Suppressor macrophage (primary cell): ENCODE results near the gene COL4A3.
A peak's percentile ranks its signal among the peaks of the same experiment; 100 is the strongest.

Source experiments
- DNase-seq, 4 experiments: peaks; one replicate each; pipeline ENCODE4 v3.0.0-alpha.2; 2020 to 2022

The COL4A3 gene

DNA sequence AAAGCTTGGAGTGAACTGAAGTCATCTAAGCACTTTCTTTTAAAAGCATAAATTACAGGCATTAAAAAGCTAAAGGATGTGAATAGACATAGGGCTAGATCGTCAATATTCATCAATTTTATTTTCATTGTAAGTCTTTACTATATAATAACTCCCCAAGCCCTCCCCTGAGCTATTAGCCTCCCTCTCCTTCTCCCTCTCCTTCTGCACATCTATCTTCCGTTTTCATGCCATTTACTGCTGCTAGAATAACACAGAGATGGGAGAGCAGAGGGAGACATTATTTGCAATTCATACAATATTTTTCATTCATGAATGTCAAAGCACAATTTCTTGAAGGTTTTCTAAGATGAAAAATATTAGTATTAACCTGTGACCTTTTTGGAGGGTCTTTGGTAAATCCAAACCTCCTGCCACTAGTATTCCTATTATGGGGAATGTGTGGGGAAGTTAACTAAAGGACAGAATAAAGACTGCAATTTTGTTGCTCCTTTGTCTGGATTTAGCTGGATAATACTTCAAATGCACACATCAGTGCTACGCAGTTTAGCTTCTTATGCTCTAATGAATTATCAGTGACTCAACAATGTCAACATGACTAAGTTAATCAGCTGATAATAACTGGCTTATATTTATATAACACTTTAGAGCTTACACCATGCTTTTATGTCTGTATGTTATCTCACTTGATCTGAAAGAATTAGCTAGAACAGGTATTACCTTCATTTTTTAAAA lies 132.4 kb downstream of the COL4A3 start:
- no peak for DNase-seq

DNA sequence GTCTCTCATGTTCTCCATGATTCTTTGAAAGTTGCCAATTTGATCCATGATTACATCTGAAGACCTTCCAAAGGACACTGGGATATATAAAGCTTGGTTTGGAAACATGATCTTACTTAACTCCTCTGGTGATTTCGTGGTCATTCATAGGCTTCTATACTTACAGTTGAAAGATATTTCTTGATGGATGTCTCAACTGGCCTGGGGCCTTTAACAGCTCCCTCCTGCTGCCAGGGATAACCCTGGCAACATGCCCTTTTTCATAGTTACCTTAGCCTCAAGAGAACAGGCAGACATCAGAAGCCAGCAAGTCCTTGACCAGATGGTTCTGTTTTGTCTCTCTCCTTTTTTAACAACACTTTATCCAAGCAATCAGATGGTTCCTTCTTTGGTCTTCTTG lies 137.1 kb downstream of the COL4A3 start:
- no peak for DNase-seq

DNA sequence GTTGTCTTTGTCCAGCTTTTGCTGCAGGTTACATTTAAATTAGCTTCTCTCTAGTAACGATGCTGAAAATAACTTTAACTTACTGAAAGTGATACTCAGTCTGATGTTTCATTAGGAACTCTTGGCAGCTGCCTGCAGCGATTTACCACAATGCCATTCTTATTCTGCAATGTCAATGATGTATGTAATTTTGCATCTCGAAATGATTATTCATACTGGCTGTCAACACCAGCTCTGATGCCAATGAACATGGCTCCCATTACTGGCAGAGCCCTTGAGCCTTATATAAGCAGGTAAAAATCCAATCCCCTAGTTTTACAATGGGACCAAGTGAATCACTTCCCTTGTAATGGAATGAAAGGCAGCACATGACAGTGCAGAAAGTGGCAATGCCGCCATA lies 144.4 kb downstream of the COL4A3 start:
- no peak for DNase-seq

DNA sequence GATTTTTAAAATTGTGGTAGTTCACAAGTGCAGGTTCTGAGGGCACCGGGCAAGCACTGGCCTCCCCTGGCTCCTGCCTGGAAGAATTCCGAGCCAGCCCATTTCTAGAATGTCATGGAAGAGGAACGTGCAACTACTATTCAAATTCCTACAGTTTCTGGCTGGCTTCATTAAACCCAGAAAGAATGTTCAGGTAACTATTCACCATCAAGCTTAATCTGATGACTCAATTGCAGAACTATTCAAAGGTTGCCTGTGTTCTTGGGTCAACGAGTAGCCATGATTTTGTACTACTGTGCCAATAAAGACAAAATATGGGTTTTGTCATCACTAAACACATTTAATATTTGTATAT lies 146.3 kb downstream of the COL4A3 start:
- DNase-seq = no peak

DNA sequence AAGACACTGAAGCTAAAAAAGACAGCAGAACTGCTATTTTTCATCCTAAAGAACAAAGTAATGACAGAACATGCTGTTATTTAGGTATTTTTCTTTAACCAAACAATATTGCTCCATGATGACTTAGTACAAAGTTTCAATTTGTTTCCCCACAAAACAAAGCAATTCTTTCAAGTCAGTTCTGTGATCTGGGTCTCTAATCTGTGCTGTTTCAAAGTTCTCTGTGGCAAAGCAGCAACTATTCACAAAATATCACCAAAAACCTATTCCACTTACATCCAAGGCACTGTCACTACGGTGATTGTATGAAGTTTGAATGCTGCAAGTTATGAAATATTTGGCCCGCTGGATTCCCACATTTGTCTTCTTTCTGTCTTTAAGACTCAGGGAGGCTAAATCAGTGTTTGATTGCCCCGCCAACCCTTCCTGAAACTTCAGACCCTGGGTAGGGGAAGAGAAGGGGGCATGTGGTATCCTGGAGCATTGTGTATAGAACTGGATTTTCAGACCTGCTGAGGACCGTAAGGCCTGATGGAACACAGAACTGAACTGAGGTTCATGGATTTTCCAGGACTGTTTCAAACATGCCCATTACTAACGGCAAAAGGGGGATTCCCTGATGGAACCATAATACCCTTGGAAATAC lies 147.6 kb downstream of the COL4A3 start:
- no peak for DNase-seq

DNA sequence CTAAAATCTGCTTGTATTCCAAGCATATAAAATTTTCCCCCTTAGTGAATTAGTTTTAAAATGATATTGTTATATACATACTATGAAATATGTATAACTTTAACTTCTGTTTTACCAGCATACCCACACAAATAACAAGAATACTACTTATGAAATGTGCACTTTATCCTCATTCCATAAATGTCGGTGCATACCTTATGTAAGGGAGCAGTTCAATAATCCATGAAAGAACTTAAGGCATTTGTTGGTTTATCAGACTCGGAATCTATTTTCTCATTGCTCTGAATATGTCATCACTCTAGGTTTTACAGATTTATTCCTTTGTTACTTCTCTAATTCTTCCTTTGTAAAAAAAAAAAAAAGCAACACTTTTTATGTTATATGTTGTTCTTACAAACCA lies 148.2 kb downstream of the COL4A3 start:
- no peak for DNase-seq

DNA sequence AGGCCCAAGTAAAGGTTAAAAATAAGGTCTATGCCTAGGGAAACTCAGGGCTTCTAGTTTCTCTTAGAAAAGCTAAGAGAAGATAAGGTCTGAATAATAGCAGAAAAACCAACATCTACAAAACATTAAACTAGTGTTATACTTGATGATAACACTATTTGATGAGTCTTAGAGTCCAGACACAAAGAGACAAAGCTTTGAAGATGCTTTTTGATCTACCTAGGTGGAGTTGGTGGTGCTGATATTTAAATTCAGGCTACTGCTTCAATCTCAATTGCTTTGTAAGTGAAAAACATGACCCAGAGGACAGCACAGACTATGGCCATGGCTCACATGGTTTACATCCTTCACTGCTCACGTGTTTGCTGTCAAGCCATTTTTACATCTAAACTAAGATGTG lies 148.9 kb downstream of the COL4A3 start:
- DNase-seq = no peak

DNA sequence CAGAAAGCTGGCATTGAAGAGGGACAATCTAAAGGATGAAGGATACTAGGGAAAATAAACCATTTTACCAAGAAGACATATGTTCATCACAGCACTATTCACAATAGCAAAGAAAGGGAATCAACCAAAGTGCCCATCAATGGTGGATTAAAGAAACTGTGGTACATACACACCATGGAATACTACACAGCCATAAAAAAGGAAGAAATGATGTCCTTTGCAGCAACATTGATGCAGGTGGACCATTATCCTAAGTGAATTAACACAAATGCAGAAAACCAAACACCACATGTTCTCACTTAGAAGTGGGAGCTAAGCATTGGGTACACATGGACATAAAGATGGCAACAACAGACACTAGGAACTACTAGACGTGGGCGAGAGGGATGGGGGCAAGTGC lies 153.4 kb downstream of the COL4A3 start:
- DNase-seq = no peak

DNA sequence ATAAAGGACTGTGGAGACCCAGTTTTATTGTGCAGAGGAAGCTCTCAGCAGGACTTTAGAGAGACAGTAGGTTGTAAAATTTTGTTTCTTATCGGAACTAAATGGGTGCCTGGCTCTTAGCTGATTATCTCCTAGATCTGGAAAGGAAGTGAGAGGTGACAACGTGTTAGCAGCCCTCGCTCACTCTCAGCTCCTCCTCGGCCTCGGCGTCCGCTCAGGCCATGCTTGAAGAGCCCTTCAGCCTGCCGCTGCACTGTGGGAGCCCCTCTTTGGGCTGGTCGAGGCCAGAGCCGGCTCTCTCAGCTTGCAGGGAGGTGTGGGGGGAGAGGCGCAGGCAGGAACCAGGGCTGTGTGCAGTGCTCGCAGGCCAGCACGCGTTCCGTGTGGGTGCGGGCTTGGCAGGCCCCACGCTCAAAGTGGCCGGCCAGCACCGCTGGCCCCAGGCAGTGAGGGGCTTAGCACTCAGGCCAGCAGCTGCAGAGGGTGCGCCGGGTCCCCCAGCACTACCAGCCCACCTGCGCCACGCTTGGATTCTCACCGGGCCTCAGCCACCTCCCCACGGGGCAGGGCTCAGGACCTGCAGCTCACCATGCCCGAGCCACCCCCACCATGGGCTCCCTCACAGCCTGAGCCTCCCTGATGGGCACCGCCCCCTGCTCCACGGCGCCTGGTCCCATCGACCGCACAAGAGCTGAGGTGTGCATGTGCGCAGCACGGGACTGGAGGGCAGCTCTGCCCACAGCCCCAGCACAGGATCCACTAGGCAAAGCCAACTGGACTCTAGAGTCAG lies 156.1 kb downstream of the COL4A3 start:
- no peak for DNase-seq

DNA sequence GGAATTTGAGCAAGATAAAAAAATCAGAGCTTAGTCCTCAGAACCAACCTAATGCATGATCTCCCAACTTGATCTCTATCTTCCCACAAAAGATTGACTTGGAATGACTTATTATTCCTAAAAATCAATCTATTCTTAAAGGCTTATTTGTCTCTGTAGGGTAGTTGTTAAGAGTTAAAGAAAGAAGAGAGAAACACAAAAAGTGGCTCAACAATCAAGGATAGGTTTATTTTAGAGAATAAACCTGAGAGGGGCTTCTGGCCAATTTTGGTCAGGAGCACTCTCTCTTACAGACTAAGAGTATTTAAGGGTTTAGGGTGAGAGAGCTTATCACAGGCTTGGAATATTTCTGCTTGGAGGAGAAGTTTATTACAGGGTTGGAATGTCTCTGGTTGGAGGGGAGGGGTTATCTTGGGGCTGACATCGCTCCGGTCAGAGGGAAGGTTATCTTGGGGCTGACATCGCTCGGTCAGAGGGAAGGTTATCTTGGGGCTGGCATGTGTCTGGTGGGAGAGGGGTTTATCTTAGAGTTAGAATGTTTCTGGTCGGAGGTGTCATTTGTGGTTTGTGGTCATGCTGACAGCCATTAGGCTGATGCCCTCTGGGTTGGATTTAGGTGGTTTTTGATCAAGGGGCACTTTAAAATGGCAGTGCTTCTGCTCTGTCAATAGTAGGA lies 158.2 kb downstream of the COL4A3 start:
- DNase-seq = no peak

DNA sequence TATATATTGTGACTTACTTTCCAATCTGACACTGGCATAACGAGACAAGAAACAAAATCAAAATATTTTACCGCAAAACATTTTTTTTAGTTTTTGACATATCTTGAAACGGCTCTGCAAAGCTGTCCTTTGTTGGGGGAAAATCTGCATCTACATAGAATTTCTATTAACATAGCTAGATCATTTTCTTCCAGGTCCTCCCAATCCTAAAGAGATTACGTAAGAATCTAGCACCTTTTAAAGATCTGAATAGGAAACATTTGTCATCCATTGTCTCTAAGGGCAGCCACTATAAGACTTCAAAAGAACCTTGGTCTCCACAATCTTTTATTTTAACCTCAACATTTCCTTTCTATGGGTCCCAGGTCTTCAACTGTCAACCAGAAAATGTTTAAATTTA lies 159.4 kb downstream of the COL4A3 start:
- DNase-seq = no peak

DNA sequence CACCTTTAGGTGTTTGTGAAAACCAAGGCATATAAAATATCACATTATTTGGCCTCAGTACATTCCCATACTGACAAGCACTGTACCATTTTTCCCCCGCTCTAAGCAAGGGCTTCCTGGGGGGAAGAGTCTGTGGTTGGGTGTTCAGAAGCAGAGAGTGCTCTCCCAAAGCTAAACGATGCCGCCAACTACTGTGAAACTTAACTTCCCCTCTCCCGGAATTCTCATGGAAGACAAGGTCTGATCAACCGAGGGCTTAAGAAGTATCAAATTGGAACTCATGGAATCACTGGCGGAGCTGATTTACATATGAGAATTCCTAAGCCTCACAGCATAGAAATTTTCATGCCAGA lies 160.2 kb downstream of the COL4A3 start:
- DNase-seq = peak in 2 of 4 experiments; percentile 36 to 39

DNA sequence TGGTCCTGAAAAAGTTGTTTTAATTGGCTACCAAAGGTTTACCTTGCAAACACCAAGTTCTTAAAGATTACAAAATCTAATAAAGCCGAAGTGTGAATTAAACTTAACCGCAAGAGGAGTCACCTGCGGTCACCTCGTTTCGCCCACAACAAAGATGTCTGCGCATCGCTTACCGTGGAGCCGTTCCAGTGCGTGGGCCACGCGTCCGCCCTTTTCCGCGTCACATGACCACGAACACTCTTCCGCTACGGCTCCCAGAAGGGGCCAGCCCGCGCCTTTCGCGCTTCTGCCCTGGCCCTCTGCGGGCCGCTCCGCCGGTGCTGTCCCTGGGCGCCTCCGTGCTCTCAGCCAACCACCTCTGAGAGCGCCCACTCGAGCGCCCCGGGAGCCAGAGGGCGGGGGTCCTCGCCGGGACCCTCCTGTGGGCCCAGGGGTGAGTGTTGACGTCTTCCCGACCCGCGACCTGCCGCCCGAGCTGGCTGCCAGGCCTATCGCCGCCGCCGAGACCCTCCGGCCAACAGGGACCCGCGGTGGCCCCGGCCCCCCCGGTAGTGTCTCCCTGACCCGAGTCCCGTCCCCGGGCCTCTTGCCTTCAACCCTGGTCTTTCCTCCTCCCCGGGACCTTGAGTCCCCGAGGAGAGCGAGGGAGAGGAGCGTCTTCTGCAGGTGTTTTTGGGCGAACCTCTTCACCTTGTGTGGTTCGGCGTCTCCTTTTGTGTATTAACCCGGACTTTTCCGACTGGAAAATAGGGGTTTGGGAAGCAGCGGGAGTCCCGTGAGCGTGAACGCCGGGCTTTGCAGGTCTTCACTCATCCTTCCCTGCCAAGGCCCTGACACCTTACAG lies 160.8 kb downstream of the COL4A3 start, which contains the start of gene MFF:
TSS of gene MFF (plus strand) at position 257 of the 844 bp plus-strand sequence. CDS start 5,415 bp downstream, outside the sequence.
- peak; percentile 94 to 97 (median 96) for DNase-seq

DNA sequence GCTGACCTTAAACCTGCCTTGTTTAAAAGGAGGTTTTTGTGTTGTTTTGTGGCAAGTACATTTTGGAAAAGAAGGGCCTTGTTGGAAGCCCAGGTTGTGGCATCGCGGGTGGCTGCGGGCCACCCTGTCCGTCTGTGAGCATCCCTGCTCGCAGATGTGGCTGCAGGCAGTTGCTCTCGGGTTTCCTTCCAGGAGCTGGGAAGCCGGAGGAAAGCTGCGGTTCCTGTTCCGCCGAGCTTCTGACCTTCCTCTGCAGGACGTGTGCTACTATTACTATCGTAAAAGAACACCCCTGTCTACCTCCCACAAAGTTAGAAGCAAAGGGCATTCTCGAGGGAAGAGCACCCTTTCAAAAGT lies 161.4 kb downstream of the COL4A3 start:
- peak; percentile 33 to 67 (median 54) for DNase-seq

DNA sequence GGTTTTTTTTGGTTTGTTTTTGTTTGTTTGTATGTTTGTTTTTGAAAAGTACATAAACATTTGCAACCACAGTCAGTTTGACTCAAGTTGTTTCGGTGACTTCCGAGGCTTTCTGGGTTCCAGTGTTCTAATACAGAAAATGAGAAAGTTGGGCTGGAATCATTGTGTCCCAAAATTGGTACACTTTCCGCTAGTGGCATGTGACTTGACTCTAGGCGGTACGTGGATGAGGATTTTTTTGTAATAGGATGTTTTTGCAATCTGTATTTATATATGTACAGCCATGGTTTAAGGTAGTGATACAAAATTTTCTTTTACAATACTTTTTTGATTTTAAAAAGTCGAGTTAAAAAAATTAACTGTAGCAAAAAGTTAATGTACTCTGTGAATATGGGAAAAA lies 162.4 kb downstream of the COL4A3 start:
- no peak for DNase-seq

DNA sequence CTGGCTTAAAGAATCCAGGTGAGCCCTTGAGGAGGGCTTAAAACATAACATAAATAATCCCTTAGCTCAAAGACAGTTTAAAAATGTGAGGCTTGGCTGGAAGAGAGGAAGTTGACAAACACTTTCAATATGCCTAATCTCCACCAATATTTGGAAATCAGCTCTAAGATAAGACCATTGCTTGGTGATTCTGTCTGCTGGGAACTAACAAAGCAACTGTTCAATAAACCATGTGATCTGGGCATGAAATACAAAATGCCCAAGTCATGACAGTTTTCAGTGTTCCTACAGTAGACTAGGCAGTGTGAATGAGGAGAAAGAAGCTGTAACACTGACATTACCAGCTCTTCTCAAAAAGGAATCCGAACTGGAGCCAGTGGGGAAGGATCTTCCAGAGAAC lies 171.3 kb downstream of the COL4A3 start:
- peak in 1 of 4 experiments; percentile 5 for DNase-seq

DNA sequence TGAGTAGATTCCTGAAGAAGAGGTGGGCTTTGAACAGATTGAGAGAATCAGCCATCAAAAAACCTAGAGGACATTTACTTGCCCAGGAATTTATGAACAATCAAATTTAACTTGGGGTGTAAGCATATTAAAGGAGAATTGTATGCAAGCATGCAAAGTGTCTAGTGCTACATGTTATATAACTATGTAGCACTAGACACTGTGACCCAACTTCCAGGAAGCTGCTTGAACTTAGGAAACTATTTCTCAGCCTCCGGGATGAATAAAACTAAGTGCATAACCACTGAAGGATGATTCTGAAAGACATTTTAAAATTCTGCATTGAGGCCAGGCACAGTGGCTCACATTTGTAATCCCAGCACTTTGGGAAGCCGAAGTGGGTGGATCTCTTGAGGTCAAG lies 173.0 kb downstream of the COL4A3 start:
- no peak for DNase-seq

DNA sequence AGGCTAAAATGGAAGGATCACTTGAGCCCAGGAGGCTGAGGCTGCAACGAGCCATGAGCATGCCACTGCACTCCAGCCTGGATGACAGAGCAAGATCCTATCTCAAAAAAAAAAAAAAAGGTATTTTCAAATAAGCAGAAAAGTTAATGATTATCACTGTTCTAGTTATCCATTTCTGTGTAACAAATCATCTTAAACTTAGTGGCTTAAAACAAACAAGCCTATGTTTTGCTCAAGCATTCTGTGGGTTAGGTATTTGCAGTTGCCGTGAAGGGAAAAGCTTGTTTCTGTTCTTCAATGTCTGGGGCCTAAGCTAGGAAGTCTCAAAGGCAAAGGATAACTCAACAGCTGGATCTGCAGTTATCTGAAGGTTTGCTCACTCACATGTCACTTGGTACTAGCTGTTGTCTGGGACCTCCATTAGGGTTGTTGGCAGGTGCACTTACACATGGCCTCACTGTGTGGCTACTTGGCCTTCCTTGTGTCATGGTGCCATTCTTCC lies 174.7 kb downstream of the COL4A3 start:
- no peak for DNase-seq

DNA sequence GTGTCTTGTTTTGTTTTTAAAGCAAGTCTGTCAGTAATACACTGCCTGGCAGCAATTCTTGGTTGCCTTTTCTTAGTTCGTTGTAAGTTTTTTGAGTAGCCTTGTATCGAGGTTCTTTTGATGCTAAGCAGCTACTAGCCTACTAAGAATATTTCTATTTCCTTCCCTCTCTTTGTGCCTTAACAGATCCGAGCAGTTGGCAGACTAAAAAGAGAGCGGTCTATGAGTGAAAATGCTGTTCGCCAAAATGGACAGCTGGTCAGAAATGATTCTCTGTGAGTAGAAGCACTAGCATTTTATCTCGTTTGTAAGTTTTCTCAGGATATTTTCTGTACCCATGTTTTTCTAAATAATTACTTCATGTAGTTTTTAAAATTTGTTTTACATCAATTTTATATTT lies 175.7 kb downstream of the COL4A3 start:
- no peak for DNase-seq

DNA sequence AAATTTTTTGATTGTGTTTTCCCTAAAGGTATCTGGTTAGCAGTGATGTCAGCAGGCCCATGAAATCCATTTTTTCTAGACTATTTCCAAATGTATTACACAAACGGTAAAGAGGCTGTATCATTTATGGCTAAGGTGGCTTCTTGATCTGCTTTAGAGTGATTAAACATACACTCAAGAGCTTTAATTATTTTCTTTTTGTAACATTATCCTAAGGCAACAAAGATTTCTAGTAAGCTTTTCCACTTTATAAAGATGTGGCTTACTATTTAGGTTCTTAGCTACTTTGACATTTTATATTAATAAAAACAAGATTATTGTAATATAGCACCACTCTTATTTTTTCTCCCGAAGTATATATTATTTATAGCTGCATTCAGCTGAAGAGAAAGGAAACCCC lies 177.1 kb downstream of the COL4A3 start:
- no peak for DNase-seq

DNA sequence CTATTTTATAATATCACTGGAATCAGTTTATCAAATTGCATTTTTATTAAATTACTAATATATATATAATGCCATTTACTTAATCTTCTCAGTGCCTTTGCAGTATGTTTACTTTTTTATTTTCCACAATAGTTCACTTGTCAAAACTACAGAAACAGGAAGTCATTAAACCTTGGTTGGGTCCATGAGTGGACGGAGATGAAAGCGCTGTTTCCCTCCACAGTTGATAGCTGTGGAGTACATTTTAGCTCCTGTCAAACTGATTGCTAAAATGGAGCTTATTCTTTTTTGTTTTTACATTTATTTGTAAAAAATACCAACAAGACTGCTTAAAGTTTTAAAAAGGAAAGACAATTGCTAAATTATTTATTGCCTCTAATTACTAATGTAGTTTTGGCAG lies 179.8 kb downstream of the COL4A3 start:
- no peak for DNase-seq

DNA sequence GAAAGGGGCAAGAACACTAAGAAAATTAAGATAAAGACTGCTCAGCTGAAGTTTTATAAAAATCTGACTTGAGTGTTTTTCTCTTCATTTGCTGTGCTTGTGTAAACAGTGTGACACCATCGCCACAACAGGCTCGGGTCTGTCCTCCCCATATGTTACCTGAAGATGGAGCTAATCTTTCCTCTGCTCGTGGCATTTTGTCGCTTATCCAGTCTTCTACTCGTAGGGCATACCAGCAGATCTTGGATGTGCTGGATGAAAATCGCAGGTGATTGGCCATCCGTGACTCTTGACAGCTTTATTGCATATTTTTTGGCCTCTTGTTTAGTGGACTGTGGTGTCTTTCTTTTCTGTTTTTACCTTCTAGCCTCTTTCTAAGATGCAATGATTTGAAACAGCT lies 182.7 kb downstream of the COL4A3 start:
- no peak for DNase-seq
